Upper lobe of left lung (tissue), 4 donors: ENCODE measurements around the gene COLEC11.

ENCODE experiments used
- EP300 ChIP-seq, 4 donors: sonication (generic); formaldehyde crosslinking; IDR thresholded peaks; one replicate each; pipeline ENCODE4 v1.5.1; 2017; ENCODE audit warnings: antibody characterized with exemption in 4 of 4, control low read depth in 2 of 4
- POLR2AphosphoS5 ChIP-seq, 2 donors: sonication (generic); formaldehyde crosslinking; IDR thresholded peaks; one replicate each; pipeline ENCODE4 v1.5.1; 2017; ENCODE audit warnings: antibody characterized with exemption in 2 of 2
- TF ChIP-seq, protein P1 (sequence below), 6 experiments: fragments of 450-650 bp in 4 of 6; fragments of 200-600 bp in 2 of 6; sonication (generic) in 2 of 6; IDR thresholded peaks; one replicate each; pipeline ENCODE4 v1.5.1; 2016 to 2019; ENCODE audit warnings: antibody characterized with exemption in 6 of 6

GRCh38 chr2:3654011-3654410 is 59.1 kb downstream of the COLEC11 start:
- TF ChIP-seq, protein P1, sequence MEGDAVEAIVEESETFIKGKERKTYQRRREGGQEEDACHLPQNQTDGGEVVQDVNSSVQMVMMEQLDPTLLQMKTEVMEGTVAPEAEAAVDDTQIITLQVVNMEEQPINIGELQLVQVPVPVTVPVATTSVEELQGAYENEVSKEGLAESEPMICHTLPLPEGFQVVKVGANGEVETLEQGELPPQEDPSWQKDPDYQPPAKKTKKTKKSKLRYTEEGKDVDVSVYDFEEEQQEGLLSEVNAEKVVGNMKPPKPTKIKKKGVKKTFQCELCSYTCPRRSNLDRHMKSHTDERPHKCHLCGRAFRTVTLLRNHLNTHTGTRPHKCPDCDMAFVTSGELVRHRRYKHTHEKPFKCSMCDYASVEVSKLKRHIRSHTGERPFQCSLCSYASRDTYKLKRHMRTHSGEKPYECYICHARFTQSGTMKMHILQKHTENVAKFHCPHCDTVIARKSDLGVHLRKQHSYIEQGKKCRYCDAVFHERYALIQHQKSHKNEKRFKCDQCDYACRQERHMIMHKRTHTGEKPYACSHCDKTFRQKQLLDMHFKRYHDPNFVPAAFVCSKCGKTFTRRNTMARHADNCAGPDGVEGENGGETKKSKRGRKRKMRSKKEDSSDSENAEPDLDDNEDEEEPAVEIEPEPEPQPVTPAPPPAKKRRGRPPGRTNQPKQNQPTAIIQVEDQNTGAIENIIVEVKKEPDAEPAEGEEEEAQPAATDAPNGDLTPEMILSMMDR (IDR thresholded peaks at IDR 0.05) = no peak
- TF ChIP-seq POLR2AphosphoS5 (IDR thresholded peaks at IDR 0.05) (no peak), EP300 (IDR thresholded peaks at IDR 0.05) (no peak)
